Trophoblast cell (in vitro differentiated cells and primary cell): Measurements from ENCODE around the gene HMGB3.

ENCODE experiments used
- DNase-seq, 2 donors: peaks; one replicate each; pipeline ENCODE4 v3.0.0-alpha.2; 2016
- H2AFZ ChIP-seq: 2 replicates; pipeline ENCODE4 v1.6.1; 2013; ENCODE audit warnings: low read length, moderate library complexity, mild to moderate bottlenecking; ENCODE audit not compliant: insufficient read depth, poor library complexity
- H2AK5ac ChIP-seq: 2 replicates; pipeline ENCODE4 v1.6.1; 2013; ENCODE audit warnings: mild to moderate bottlenecking, low read length
- H2BK120ac ChIP-seq: 2 replicates; pipeline ENCODE4 v1.6.1; 2013; ENCODE audit warnings: low read length, mild to moderate bottlenecking, moderate library complexity; ENCODE audit not compliant: insufficient read depth, poor library complexity
- H2BK12ac ChIP-seq: 2 replicates; pipeline ENCODE4 v1.6.1; 2013; ENCODE audit warnings: mild to moderate bottlenecking, low read length, moderate library complexity
- H2BK5ac ChIP-seq: 2 replicates; pipeline ENCODE4 v1.6.1; 2013; ENCODE audit warnings: low read length, low read depth, moderate library complexity, mild to moderate bottlenecking; ENCODE audit not compliant: poor library complexity
- H3K14ac ChIP-seq: 2 replicates; pipeline ENCODE4 v1.6.1; 2013; ENCODE audit warnings: mild to moderate bottlenecking, low read length
- H3K18ac ChIP-seq: 2 replicates; pipeline ENCODE4 v1.6.1; 2013; ENCODE audit warnings: mild to moderate bottlenecking, low read length
- H3K23ac ChIP-seq: 2 replicates; pipeline ENCODE4 v1.6.1; 2013; ENCODE audit warnings: low read length
- H3K27ac ChIP-seq: 2 replicates; pipeline ENCODE4 v1.5.1; 2013; ENCODE audit warnings: low read depth, mild to moderate bottlenecking, inconsistent platforms, low read length, moderate library complexity
- H3K27me3 ChIP-seq: 2 replicates; pipeline ENCODE4 v1.6.1; 2013; ENCODE audit warnings: inconsistent platforms, mild to moderate bottlenecking, low read length, moderate library complexity; ENCODE audit not compliant: insufficient read depth
- H3K36me3 ChIP-seq, 2 experiments: 1 replicate in 1 of 2; 2 replicates in 1 of 2; pipeline ENCODE4 v1.6.1; 2013; ENCODE audit warnings: low read length in 2 of 2, mild to moderate bottlenecking in 2 of 2, moderate library complexity in 1 of 2; ENCODE audit not compliant: insufficient read depth in 2 of 2, control insufficient read depth in 1 of 2
- H3K4ac ChIP-seq: 2 replicates; pipeline ENCODE4 v1.6.1; 2013; ENCODE audit warnings: low read depth, mild to moderate bottlenecking, low read length, moderate library complexity
- H3K4me1 ChIP-seq, 2 experiments: 1 replicate in 1 of 2; 2 replicates in 1 of 2; pipeline ENCODE4 v1.6.1; 2013; ENCODE audit warnings: low read length in 2 of 2, mild to moderate bottlenecking in 2 of 2, moderate library complexity in 1 of 2; ENCODE audit not compliant: insufficient read depth in 2 of 2, control insufficient read depth in 1 of 2
- H3K4me2 ChIP-seq: 2 replicates; pipeline ENCODE4 v1.6.1; 2013; ENCODE audit warnings: inconsistent platforms, mild to moderate bottlenecking, low read length, moderate library complexity
- H3K4me3 ChIP-seq: 2 replicates; pipeline ENCODE4 v1.5.1; 2013; ENCODE audit warnings: mild to moderate bottlenecking, low read depth, low read length, inconsistent platforms
- H3K79me1 ChIP-seq: one replicate; pipeline ENCODE4 v1.6.1; 2013; ENCODE audit warnings: low read length
- H3K79me2 ChIP-seq: 2 replicates; pipeline ENCODE4 v1.6.1; 2013; ENCODE audit warnings: low read length, mild to moderate bottlenecking; ENCODE audit not compliant: control insufficient read depth, insufficient read depth, poor library complexity
- H3K9ac ChIP-seq: 2 replicates; pipeline ENCODE4 v1.6.1; 2013; ENCODE audit warnings: mild to moderate bottlenecking, low read length
- H3K9me3 ChIP-seq: 2 replicates; pipeline ENCODE4 v1.6.1; 2013; ENCODE audit warnings: low read depth, mild to moderate bottlenecking, control low read depth, inconsistent platforms, low read length; ENCODE audit not compliant: insufficient read depth
- H4K12ac ChIP-seq: 2 replicates; pipeline ENCODE4 v1.6.1; 2013; ENCODE audit warnings: low read depth, mild to moderate bottlenecking, low read length, moderate library complexity
- H4K8ac ChIP-seq: 2 replicates; pipeline ENCODE4 v1.6.1; 2013; ENCODE audit warnings: low read depth, mild to moderate bottlenecking, low read length, moderate library complexity
- H4K91ac ChIP-seq: one replicate; pipeline ENCODE4 v1.6.1; 2013; ENCODE audit warnings: low read depth, mild to moderate bottlenecking, low read length, moderate library complexity
- WGBS: extraction: QIAGEN DNeasy Blood & Tissue Kit; methylation state at CpG from one replicate; pipeline ENCODE4 v1.1.7; 2013; ENCODE audit warnings: missing lambda C conversion rate; ENCODE audit not compliant: insufficient read length, insufficient coverage; ENCODE audit errors: extremely low coverage; 5-methylcytosine and 5-hydroxymethylcytosine counted together

Gene HMGB3

GRCh38 chrX:151006410-151007109 lies 23.4 kb downstream of the HMGB3 start:
- H3K27me3 ChIP-seq, result no peaks in the 10 kb centered on the region
- H2AK5ac ChIP-seq, result no peak overlapping the region
- H3K79me1 ChIP-seq, result no peaks in the 10 kb centered on the region
- no peaks in the 10 kb centered on the region for H3K9me3 ChIP-seq
- H3K9ac ChIP-seq, result no peak overlapping the region
- no peaks in the 10 kb centered on the region for H3K4me1 ChIP-seq
- H4K12ac ChIP-seq, result no peak overlapping the region
- H3K4me2 ChIP-seq, result no peak overlapping the region
- no peak overlapping the region for H3K14ac ChIP-seq
- H2BK5ac ChIP-seq, result no peak overlapping the region
- no peak overlapping the region for H4K91ac ChIP-seq
- no peak overlapping the region for H2BK120ac ChIP-seq
- H3K36me3 ChIP-seq, result no peaks in the 10 kb centered on the region
- no peak overlapping the region for H2AFZ ChIP-seq
- no peaks in the 10 kb centered on the region for H3K79me2 ChIP-seq
- no peak overlapping the region for H4K8ac ChIP-seq
- no peak overlapping the region for H3K27ac ChIP-seq
- no peak overlapping the region for H3K4me3 ChIP-seq
- H3K23ac ChIP-seq, result no peak overlapping the region
- no CpG with 5 or more reads among the region's 4 CpGs for WGBS
- no peak overlapping the region for H3K18ac ChIP-seq
- no peak for DNase-seq
- H2BK12ac ChIP-seq, result no peak overlapping the region
- no peak overlapping the region for H3K4ac ChIP-seq

- Histone ChIP-seq H3K14ac (no peak overlapping the region), H3K4me2 (no peak overlapping the region), H3K4ac (no peak overlapping the region), H3K18ac (no peak overlapping the region), H3K23ac (no peak overlapping the region), H4K8ac (no peak overlapping the region), H3K27me3 (no peaks in the 10 kb centered on the region), H3K36me3 (no peaks in the 10 kb centered on the region), H3K27ac (no peak overlapping the region), H3K79me2 (no peaks in the 10 kb centered on the region), H3K4me3 (no peak overlapping the region), H4K91ac (no peak overlapping the region), H2BK120ac (no peak overlapping the region), H2AK5ac (no peak overlapping the region), H4K12ac (no peak overlapping the region), H3K9ac (no peak overlapping the region), H2AFZ (no peak overlapping the region), H2BK5ac (no peak overlapping the region), H3K4me1 (no peaks in the 10 kb centered on the region), H3K9me3 (no peaks in the 10 kb centered on the region), H3K79me1 (no peaks in the 10 kb centered on the region), H2BK12ac (no peak overlapping the region)
- DNase-seq, result no peak
- no CpG with 5 or more reads among the region's 2 CpGs for WGBS
Observed at GRCh38 chrX:151009582-151009981, 26.4 kb downstream of the HMGB3 start.

- no peak overlapping the region for H2AFZ ChIP-seq
- no peaks in the 10 kb centered on the region for H3K36me3 ChIP-seq
- no CpG with 5 or more reads among the region's 5 CpGs for WGBS
- H2AK5ac ChIP-seq, result no peak overlapping the region
- no peak overlapping the region for H3K18ac ChIP-seq
- H3K4ac ChIP-seq, result no peak overlapping the region
- H3K27me3 ChIP-seq, result no peaks in the 10 kb centered on the region
- H3K27ac ChIP-seq, result no peak overlapping the region
- H3K4me3 ChIP-seq, result no peak overlapping the region
- no peaks in the 10 kb centered on the region for H3K79me2 ChIP-seq
- no peak overlapping the region for H2BK12ac ChIP-seq
- H2BK5ac ChIP-seq, result no peak overlapping the region
- no peaks in the 10 kb centered on the region for H3K9me3 ChIP-seq
- no peak for DNase-seq
- no peak overlapping the region for H2BK120ac ChIP-seq
- no peak overlapping the region for H4K91ac ChIP-seq
- no peak overlapping the region for H4K12ac ChIP-seq
- H3K14ac ChIP-seq, result no peak overlapping the region
- no peak overlapping the region for H4K8ac ChIP-seq
- no peaks in the 10 kb centered on the region for H3K4me1 ChIP-seq
- no peaks in the 10 kb centered on the region for H3K79me1 ChIP-seq
- no peak overlapping the region for H3K9ac ChIP-seq
- H3K23ac ChIP-seq, result no peak overlapping the region
- H3K4me2 ChIP-seq, result no peak overlapping the region
Observed at GRCh38 chrX:151013164-151013743, 30.1 kb downstream of the HMGB3 start.

GRCh38 chrX:151015684-151016083 lies 32.5 kb downstream of the HMGB3 start:
- no peak overlapping the region for H3K14ac ChIP-seq
- no peak overlapping the region for H3K4me2 ChIP-seq
- H3K9me3 ChIP-seq, result no peaks in the 10 kb centered on the region
- no peak overlapping the region for H2BK5ac ChIP-seq
- H2BK12ac ChIP-seq, result no peak overlapping the region
- H4K91ac ChIP-seq, result no peak overlapping the region
- no peaks in the 10 kb centered on the region for H3K27me3 ChIP-seq
- H3K4me3 ChIP-seq, result no peak overlapping the region
- no peaks in the 10 kb centered on the region for H3K36me3 ChIP-seq
- no peak overlapping the region for H4K12ac ChIP-seq
- no peak overlapping the region for H3K9ac ChIP-seq
- H3K4me1 ChIP-seq, result no peaks in the 10 kb centered on the region
- H3K23ac ChIP-seq, result no peak overlapping the region
- no peaks in the 10 kb centered on the region for H3K79me1 ChIP-seq
- H3K27ac ChIP-seq, result no peak overlapping the region
- no peak overlapping the region for H2AK5ac ChIP-seq
- H3K79me2 ChIP-seq, result no peaks in the 10 kb centered on the region
- no peak overlapping the region for H2BK120ac ChIP-seq
- no peak overlapping the region for H2AFZ ChIP-seq
- no peak overlapping the region for H3K18ac ChIP-seq
- no CpG with 5 or more reads among the region's 4 CpGs for WGBS
- H3K4ac ChIP-seq, result no peak overlapping the region
- DNase-seq, result no peak
- no peak overlapping the region for H4K8ac ChIP-seq
